ENCODE data around the gene CTPS1.
A peak's percentile ranks its signal among the peaks of the same experiment; 100 is the strongest.

The CTPS1 gene

GRCh38 chr1:41014871-41015270, 35.4 kb downstream of the CTPS1 start:
- H3K4me2 ChIP-seq (ENCODE audit: low read depth, low read length, poor library complexity, severe bottlenecking), result no peak overlapping the region
- H3K4me3 ChIP-seq (ENCODE audit: low read length, poor library complexity, severe bottlenecking), result no peak overlapping the region
- no peak overlapping the region for H3K9ac ChIP-seq (ENCODE audit: low read depth, low read length, poor library complexity, severe bottlenecking)
- H3K36me3 ChIP-seq (ENCODE audit: insufficient read depth, low read length), result peaks cover 74% of the 10 kb centered on the region; the same call in 1 of the 2 replicates
- no peaks in the 10 kb centered on the region for H3K9me3 ChIP-seq (ENCODE audit: insufficient read depth, low read depth, low read length)
- H3F3A ChIP-seq (ENCODE audit: low read depth), result no peaks in the 10 kb centered on the region
- H2AFZ ChIP-seq (ENCODE audit: low read length), result no peak overlapping the region
- H3K27me3 ChIP-seq (ENCODE audit: insufficient read depth, low read length, poor library complexity, severe bottlenecking), result no peaks in the 10 kb centered on the region
- no peaks in the 10 kb centered on the region for H3K9me2 ChIP-seq (replicated peaks; ENCODE audit: low read depth, low read length)
- peaks cover 13% of the 10 kb centered on the region for H3K4me1 ChIP-seq (ENCODE audit: insufficient read depth, low read length, poor library complexity, severe bottlenecking)
- no peaks in the 10 kb centered on the region for H3K79me2 ChIP-seq (ENCODE audit: insufficient read depth, low read length)
- no peaks in the 10 kb centered on the region for H4K20me1 ChIP-seq (ENCODE audit: insufficient read depth, low read length, poor library complexity, severe bottlenecking)
- TF ChIP-seq EZH2phosphoT487 (IDR thresholded peaks at IDR 0.05; ENCODE audit: borderline replicate concordance) (no peak), CTCF (conservative IDR thresholded peaks at IDR 0.05; ENCODE audit: low read length) (no peak)

GRCh38 chr1:41015281-41015896, 35.9 kb downstream of the CTPS1 start:
- H3K36me3 ChIP-seq (ENCODE audit: insufficient read depth, low read length), result peaks cover 69% of the 10 kb centered on the region; the same call in 1 of the 2 replicates
- no peak overlapping the region for H2AFZ ChIP-seq (ENCODE audit: low read length)
- H3K9ac ChIP-seq (ENCODE audit: low read depth, low read length, poor library complexity, severe bottlenecking), result peak overlapping the region; percentile 8
- peaks cover 13% of the 10 kb centered on the region for H3K4me1 ChIP-seq (ENCODE audit: insufficient read depth, low read length, poor library complexity, severe bottlenecking)
- no peaks in the 10 kb centered on the region for H4K20me1 ChIP-seq (ENCODE audit: insufficient read depth, low read length, poor library complexity, severe bottlenecking)
- H3K9me3 ChIP-seq (ENCODE audit: insufficient read depth, low read depth, low read length), result no peaks in the 10 kb centered on the region
- H3K9me2 ChIP-seq (replicated peaks; ENCODE audit: low read depth, low read length), result no peaks in the 10 kb centered on the region
- H3K4me2 ChIP-seq (ENCODE audit: low read depth, low read length, poor library complexity, severe bottlenecking), result no peak overlapping the region
- no peaks in the 10 kb centered on the region for H3K79me2 ChIP-seq (ENCODE audit: insufficient read depth, low read length)
- no peaks in the 10 kb centered on the region for H3F3A ChIP-seq (ENCODE audit: low read depth)
- no peaks in the 10 kb centered on the region for H3K27me3 ChIP-seq (ENCODE audit: insufficient read depth, low read length, poor library complexity, severe bottlenecking)
- H3K4me3 ChIP-seq (ENCODE audit: low read length, poor library complexity, severe bottlenecking), result no peak overlapping the region
- no peak for TF ChIP-seq CTCF (conservative IDR thresholded peaks at IDR 0.05; ENCODE audit: low read length)
- TF ChIP-seq EZH2phosphoT487 (IDR thresholded peaks at IDR 0.05; ENCODE audit: borderline replicate concordance), result no peak

- no peak overlapping the region for H2AFZ ChIP-seq (ENCODE audit: low read length)
- H3K79me2 ChIP-seq (ENCODE audit: insufficient read depth, low read length), result no peaks in the 10 kb centered on the region
- TF ChIP-seq CTCF (conservative IDR thresholded peaks at IDR 0.05; ENCODE audit: low read length), result no peak
- TF ChIP-seq EZH2phosphoT487 (IDR thresholded peaks at IDR 0.05; ENCODE audit: borderline replicate concordance), result no peak
- no peak overlapping the region for H3K4me2 ChIP-seq (ENCODE audit: low read depth, low read length, poor library complexity, severe bottlenecking)
- no peak overlapping the region for H3K4me3 ChIP-seq (ENCODE audit: low read length, poor library complexity, severe bottlenecking)
- H3K27me3 ChIP-seq (ENCODE audit: insufficient read depth, low read length, poor library complexity, severe bottlenecking), result no peaks in the 10 kb centered on the region
- peaks cover 16% of the 10 kb centered on the region for H3K4me1 ChIP-seq (ENCODE audit: insufficient read depth, low read length, poor library complexity, severe bottlenecking)
- peak overlapping the region; percentile 8 for H3K9ac ChIP-seq (ENCODE audit: low read depth, low read length, poor library complexity, severe bottlenecking)
- H4K20me1 ChIP-seq (ENCODE audit: insufficient read depth, low read length, poor library complexity, severe bottlenecking), result no peaks in the 10 kb centered on the region
- H3K9me3 ChIP-seq (ENCODE audit: insufficient read depth, low read depth, low read length), result no peaks in the 10 kb centered on the region
- H3K36me3 ChIP-seq (ENCODE audit: insufficient read depth, low read length), result peaks cover 63% of the 10 kb centered on the region; the same call in 1 of the 2 replicates
- no peaks in the 10 kb centered on the region for H3F3A ChIP-seq (ENCODE audit: low read depth)
- no peaks in the 10 kb centered on the region for H3K9me2 ChIP-seq (replicated peaks; ENCODE audit: low read depth, low read length)
Observed at GRCh38 chr1:41015897-41016470, 36.5 kb downstream of the CTPS1 start.

Data from Loucy (cell line).